ENCODE measurements around the gene SLC44A5.
"Not testable (repeated sequence)": the region's sequence is repeated elsewhere in the genome, so short reads cannot be mapped to it uniquely, and the experiment has no call there.

Gene SLC44A5

DNA sequence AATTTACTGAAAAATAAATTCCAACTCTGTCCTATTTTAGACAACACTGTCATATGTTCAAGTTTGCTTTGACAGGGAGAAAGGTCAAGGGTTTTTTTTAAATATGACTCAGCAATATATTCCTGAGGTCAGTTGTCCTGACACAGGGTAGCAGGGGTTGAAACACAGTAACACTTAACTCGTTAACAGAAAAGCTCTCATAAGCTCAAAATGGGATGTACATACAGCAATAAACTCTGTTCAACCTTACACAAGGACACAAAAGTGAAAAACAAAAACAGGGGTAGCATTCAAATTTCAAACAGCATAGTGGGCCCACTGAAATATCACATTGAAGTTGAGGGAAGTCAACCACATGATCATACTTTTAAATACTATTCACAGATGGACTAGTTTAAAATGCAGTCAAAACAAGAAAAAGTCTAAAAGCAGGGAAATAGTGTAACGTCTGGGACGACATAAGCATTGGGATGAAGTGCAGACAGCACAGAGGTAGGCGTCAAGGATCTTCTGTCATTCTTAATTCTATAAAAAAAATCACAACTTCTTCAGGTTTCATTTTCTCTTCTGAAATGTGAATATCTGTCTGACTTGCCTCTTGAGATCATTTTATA lies 89.9 kb downstream of the SLC44A5 start:
- DNase-seq = no peak

DNA sequence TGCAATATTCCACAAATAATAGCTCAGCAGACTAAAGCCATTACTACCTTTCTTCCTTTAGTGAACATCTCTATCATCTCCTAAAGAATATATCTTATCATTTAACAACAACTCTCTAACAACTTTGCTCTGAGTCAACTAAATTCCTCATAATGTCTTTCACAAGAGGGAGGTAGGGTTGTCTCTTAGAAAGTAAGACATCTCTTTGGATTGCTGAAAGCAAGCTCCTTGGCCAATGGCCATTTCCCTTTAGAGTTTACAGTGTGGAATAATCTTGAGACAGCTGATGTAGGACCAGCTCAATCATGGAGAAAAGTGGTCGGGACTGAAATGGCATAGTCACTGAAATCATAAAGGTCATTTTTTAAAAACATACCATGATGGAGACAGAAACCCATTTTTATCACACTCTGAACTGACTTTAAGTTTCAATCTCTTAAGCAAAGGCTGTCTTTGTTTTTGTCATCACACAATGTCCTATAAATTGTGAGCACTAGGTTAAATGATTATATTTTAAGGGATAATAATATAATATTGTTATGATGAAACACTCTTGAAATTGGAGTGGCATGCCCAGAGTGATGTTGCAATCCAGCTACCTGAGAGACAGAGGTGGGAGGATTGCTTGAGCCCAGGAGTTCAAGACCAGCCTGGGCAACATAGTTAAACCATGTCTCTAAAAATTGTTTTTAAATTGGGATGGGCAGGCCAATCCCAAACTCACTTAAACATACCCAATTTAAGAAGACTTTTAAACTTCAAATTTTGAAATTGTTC lies 91.1 kb downstream of the SLC44A5 start:
- no peak for DNase-seq

DNA sequence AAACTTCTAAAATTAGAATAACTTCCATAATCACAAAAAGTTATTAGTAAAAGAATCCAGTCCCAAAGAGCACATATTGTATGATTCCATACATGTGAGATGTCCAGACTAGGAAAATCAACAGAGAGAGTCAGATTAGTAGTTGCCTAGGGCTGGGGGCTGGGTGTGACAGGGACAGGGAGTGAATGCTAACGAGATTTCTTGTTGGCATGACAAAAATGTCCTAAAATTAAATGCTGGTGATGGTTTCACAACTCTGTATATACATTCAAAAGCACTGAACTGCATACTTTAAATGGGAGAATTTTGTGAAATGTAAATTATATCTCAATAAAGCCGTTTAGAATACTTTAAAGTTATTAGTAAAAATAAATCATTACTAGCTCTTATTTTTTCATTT lies 92.2 kb downstream of the SLC44A5 start:
- no peak for DNase-seq

DNA sequence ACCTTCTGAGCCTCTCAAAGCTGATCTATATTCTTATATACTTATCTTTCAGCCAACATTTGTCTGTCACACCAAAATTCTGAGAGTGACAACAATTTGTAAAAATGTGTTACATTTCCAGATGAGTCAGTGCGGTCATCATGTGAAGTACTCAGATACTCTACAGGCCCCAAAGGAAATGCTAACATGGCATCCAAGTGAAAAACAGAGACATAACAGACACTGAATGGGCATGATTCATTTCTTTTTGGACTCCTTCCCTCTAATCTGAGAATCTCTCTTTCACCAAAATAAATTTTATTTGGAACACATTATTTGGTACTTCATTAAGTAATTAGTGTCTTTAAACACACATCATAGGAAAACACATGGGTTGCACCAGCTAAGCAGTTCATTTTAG lies 96.6 kb downstream of the SLC44A5 start:
- DNase-seq = no peak

DNA sequence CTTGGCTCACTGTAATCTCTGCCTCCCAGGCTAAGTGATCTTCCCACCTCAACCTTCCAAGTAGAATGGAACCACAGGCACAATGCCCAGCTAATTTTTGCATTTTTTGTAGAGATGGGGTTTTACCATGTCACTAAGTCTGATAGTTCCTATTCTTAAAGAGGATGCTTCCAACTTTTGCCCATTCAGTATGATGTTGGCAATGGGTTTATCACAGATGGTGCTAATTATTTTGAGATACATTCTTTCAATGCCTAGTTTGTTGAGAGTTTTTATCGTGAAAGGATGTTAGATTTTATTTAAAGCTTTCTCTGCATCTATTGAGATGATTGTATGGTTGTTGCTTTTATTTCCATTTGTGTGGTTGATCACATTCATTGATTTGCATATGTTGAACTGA lies 103.9 kb downstream of the SLC44A5 start:
- DNase-seq = no peak

DNA sequence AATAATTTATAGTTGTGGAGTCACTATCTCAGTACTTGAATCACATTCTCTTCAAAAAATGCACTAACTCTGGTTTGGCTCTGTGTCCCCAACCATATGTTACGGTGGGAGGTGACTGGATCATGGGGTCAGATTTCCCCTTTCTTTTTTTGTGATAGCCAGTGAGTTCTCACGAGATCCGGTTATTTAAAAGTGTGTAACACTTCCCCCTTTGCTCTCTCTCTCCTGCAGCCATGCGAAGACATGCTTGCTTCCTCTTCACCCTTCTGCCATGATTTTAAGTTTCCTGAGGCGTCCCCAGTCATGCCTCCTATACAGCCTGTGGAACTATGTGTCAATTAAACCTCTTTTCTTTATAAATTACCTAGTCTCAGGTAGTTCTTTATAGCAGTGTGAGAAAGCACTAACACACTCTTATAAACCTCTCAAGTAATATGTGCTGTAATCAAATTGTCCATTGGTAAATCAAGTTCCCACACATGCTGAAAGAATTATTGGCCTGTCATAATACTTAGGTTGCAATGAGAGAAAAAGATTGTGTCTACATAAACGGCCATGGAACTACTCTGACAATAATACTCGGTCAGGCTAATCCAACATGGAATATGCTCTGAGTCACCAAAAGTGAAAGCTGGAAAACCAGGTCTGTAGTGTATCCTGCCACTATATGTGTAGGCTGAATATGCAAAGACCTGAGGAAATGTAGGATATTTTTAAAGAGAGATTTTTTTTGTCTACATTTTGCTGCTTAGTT lies 107.5 kb downstream of the SLC44A5 start:
- no peak for DNase-seq

DNA sequence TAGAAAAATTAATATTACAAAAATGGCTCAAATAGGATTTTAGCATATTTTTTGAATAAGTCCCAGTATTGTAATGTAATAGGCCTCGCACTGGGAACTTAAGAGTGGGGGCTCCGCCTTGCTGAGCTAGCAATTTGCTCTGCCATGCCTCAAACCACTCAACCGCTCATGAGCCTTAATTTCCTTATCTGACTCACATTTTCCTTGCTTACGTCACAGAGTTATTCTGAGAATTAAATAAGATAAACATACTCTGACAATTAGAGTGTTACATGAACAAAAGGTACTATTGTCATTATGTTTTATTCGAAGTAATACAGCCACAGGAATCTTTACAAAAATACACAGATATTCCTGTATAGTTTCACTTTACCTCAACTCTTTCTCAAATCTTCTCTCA lies 108.1 kb downstream of the SLC44A5 start:
- DNase-seq = no peak

DNA sequence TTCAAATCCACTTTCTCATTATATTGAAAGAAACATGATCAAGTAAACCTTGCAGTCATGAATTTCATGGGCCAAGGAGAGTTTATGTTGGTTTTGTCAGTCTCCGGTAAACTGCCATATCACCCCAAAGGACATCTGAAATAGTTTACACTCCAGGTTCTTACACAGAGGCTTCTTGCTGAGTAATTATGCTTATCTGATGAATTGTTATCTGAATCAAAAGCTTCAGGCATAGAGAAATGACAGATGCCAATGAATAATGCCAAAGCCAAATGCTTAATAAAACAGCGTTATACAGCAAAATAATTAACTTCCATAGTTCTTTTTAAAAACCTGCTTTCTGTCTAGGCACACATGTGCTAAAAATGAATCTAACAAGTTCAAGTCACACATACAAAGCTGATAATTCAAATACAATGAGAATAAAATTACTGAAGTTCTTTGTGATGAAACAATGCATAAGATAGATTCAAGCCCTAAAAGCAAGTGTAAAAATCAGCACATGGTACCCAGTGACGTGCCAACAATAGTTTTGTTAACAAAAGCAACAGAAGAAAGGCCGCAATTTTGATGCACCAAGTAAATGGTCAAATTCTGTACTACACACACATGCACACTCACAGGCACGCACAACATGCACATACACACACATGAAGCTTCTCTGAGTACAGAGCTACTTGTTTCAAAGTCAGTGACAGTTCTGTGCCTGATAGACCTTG lies 109.2 kb downstream of the SLC44A5 start:
- no peak for DNase-seq

DNA sequence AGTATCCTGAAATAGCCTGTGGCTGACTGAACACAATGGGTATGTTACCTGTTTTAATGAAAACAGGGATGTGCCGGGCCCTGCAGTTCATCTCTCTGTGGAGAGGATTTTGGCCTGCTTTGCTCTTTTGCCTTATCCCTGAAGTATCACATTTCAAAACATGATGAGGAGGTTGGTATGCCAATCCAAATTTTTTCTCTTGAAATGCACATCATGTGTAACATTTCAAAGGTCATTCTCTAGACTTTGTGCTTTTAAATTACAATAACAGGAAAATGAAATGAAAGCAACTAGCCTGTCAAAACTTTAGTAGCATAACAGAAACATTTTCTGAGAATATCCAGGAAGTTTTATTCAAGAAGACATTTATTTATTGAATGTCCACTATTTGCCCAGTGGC lies 118.9 kb downstream of the SLC44A5 start:
- no peak for DNase-seq

DNA sequence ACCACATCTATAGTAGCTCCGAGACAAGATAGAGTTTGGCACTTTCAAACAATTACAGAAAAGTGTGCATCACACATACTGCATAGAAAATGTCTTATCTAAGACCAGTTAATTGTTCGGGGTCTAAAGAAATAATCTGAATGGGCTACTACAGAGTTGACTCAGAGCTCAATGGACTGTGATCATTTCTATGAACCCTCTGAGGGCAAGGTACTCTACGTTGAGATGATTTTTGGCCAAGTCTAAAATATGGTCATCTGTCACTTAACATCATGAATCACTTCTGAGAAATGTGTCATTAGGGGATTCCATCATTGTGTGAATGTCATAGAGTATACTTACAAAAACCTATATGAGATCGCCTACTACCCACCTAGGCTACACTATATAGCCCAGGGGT lies 123.5 kb downstream of the SLC44A5 start:
- no peak for DNase-seq

DNA sequence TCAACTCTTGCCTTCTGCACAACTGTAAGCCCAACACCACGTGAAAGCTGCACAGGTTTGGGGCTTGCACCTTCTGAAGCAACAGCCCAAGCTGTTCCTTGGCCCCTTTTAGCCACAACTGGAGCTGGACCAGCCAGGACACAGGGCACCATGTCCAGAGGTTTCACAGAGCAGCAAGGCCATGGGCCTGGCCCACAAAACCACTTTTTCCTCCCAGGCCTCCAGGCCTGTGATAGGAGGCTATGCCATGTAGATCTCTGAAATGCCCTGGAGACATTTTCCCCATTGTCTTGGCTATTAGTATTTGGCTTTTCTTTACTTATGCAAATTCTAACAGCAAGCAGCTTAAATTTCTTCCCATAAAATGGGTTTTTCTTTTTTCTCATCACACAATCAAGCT lies 126.1 kb downstream of the SLC44A5 start:
- no peak for DNase-seq

DNA sequence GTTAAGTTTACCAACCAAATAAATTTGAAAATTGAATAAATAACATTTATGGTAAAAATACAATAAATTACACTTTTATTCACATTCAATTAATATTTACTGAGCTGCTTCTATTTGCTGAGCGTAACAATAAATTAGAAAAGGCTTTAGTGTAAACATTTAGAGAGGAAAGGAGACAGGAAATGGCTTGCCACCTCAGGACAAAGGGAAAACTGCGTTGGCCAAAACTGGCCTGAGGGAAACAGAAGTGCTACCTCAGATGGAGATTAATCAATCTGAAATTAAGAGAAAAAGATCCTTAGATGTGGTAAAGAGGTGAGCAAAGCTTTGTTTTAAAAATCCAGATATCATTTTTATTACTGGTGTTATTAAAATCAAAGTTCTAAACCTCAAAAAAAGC lies 128.0 kb downstream of the SLC44A5 start:
- no peak for DNase-seq

DNA sequence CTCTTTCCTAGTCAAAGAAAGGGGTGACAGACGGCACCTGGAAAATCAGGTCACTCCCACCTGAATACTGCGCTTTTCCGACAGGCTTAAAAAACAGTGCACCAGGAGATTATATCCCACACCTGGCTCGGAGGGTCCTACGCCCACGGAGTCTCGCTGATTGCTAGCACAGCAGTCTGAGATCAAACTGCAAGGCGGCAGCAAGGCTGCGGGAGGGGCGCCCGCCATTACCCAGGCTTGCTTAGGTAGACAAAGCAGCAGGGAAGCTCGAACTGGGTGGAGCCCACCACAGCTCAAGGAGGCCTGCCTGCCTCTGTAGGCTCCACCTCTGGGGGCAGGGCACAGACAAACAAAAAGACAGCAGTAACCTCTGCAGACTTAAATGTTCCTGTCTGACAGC lies 134.4 kb downstream of the SLC44A5 start:
- DNase-seq = not testable (repeated sequence)

DNA sequence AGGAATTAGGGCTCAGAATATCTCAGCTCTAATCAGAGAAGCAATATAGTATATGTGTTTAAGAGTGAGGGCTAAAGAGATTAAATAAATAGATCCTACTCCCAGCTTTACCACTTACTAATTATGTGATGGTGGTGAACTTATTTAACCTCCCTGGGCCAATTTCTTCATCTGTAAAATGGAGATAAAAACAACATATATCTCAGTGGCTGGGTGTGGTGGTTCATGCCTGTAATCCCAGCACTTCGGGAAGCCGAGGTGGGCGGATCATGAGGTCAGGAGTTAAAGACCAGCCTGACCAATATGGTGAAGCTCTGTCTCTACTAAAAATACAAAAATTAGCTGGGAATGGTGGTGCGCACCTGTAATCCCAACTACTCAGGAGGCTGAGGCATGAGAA lies 135.2 kb downstream of the SLC44A5 start:
- DNase-seq = no peak

DNA sequence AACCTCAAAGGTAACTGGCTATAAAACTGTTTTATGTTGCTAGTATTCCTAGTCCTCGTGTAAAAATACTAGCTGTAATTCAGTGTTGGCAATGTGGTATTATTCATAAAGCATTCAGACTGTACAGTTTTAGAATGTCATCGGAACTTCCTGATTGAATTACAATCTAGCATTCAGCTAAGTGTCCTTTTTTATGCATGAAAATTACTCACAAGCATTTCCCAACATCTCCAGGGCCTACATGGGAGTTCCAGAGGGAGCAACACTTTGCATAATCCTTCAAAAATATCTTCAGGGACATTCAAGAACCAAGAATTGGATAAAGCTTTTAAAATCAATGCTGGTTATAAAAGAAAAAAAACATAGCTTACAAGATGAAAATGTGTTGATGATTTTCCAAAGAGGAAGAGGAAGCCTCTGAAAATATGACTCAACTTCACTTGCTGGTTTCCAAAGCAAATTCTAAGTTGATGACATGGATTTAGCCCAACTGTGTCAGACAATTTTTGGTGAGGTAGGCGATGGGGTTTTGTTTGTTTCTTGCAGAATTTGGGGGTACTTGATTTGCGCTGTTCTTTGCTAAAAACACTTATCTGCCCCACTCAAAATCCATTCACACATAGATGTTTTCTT lies 137.8 kb downstream of the SLC44A5 start:
- no peak for DNase-seq

DNA sequence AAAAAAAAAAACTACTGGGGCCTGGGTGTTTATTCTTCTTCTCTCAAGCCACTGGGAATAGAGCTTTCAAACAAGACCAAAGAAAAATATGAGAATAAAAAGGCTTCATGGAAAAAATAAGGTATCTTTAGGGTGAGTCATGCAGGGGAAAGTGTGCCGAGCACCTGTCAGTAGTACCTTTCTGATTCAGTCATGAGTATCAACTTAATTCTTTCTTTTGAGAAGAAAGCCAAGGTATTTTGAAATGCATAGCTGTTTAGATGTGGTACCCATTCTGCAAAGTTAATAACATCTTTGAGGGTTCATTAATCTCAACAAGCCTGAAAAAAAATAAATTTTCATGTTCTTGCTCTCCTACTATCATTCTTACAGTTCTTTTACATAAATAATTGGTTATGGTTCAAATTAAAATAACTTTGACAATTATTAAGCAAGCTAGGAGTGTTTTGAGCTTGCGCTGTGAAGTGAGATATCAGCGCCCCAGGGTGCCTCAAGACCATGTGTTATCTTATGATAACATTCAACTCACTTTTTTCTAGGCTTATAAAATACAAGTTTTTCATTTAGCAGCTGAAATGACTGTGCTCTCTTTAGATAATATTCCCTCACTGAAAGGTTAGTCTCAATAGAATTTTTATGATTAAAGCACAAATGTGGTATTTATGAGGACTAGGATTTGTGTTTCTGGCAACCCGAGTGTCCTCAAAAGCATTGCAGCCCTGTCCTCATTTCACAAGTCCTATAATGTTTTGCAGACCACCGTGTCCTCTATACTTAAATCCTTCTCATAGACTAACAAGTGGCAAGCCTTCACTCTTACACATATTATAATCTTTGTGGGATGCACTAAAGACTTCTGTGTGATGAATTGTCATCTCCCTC lies 138.6 kb downstream of the SLC44A5 start:
- no peak for DNase-seq

DNA sequence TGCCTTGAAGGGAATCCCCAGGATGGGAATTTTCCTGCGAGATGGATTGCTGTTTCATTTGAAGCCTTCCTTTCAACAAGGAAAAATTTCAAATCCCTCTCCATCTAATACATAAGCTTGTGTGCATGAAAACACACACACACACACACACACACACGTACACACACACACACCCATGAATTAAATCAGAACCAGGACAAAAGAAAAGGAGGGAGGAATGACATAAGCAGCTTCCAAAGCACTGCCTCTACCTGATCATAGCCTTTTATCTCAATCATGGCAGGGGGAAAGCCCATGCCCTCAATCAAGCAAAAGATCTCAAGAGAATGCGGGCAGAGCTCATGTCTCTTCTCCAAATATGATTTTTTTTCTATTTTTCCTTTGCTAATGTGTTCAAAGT lies 139.7 kb downstream of the SLC44A5 start:
- DNase-seq = no peak

DNA sequence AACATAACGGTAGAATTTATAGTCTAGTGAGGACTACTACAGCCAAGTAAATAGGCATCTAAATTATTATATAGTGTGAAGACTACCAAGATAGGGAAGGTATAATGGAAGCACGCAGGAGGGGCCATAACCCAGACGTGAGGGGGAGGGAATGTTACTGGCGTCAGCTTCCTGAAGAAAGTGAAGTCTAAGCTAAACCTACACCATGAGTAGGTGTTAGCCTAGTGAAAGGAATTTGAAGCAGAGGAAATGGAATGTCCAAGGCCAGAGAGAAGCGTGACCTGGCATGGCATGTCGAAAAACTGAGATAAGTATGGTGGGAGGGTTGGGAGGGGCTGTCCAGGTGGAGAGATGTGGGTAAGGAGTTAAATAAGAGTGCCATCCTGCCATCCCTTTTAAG lies 140.5 kb downstream of the SLC44A5 start:
- no peak for DNase-seq

DNA sequence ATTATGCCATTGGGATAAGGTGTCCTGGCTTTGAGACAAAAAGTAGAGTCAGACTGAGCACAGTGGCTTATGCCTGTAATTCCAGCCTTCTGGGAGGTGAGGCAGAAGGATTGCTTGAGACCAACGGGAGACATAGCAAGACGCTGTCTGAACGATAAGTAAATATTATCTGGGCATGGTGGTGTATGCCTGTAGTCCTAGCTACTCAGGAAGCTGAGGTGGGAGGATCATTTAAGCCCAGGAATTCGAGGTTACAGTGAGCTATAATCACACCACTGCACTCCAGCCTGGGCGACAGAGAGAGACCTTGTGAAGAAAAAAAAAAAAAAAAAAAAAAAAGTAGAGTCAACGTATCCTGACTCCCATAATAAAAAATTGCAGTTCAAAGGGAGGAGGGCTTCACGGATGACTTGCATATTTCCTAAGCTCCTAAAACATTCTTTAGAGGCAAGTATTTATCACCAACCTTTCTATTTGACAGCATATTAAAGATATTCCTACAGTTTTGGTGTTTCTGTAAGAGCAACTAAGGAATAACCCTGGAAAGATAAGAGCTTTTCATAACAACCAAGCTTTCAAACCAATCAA lies 141.2 kb downstream of the SLC44A5 start:
- DNase-seq = no peak

DNA sequence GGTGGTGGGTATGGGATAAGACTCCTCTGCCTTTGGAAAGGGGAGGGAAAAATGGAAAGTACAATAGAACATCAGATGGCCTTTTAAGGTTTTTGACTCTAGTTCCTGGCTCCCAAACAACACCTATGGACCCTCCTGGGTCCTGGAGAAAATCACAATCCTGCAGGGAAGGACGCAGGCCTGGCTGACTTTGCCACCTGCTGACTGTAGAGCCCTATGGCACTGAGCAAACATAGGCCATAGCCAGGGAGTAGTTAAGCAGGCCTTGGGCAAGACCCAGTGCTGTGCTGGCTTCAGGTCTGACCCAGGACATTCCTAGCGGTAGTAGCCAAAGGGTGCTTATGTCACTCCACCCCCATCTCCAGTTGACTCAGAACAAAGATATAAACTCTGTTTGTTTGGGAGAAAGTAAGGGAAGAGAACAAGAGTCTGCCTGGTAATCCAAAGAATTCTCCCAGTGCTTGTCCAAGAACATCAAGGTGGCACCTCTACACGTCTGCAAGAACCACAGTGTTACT lies 149.0 kb downstream of the SLC44A5 start:
- no peak for DNase-seq

DNA sequence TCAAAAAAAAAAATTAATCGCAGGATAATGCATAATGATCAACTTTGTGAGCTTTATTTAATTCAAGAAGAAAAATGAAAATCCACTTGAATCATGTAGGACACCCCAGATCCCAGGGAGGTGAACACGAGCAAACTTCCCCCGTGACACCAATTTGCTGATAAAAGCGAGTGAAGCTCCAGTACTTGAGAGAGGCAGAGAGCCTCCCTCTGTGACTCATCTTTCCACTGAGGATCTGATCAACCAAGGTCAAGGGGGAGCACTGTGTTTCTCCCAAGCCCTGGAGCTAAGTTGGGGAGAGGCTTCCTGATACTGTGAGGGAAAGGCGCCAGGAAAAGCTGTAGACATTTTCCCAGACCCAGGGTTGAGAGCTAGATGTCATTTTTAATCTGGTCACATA lies 160.9 kb downstream of the SLC44A5 start:
- no peak for DNase-seq

All from NCI-H187 (cell line).